Stimulated activated CD8-positive, alpha-beta memory T cell treated with anti-CD3 and anti-CD28 coated beads, Interleukin-12 subunit alpha, Interleukin-12 subunit beta, amount 100 ng/mL, for 24 hours (primary cell): ENCODE data around the gene COG5.

Experiments used
- DNase-seq: peaks from one replicate; pipeline ENCODE4 v3.0.0-alpha.2; 2020; ENCODE audit errors: extremely low read depth

COG5 gene

GRCh38 chr7:107394276-107394675 is 169.4 kb downstream of the COG5 start:
- no peak for DNase-seq

DNA sequence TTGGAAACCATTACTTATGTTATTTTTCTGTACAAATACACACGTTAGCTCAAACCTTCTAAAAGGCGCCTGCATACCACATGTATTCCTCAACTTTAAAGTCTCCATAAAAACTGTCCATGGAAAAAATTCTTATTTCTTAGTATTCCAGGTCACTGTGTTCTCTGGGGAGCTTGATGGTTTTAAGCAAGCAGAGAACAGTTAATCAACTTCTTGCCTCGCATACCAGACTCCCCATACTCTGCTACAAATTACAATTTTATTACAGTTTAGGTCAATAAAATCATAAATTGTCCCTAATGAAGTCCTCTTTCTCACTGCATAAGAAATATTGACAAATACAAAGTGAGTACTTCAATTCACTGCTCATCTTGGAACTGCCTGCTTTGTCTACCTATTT is 170.9 kb downstream of the COG5 start:
- DNase-seq, result no peak

GRCh38 chr7:107390916-107391315 is 172.8 kb downstream of the COG5 start:
- no peak for DNase-seq

- no peak for DNase-seq
These were observed 175.1 kb downstream of the COG5 start for GRCh38 chr7:107388604-107389003.

DNA sequence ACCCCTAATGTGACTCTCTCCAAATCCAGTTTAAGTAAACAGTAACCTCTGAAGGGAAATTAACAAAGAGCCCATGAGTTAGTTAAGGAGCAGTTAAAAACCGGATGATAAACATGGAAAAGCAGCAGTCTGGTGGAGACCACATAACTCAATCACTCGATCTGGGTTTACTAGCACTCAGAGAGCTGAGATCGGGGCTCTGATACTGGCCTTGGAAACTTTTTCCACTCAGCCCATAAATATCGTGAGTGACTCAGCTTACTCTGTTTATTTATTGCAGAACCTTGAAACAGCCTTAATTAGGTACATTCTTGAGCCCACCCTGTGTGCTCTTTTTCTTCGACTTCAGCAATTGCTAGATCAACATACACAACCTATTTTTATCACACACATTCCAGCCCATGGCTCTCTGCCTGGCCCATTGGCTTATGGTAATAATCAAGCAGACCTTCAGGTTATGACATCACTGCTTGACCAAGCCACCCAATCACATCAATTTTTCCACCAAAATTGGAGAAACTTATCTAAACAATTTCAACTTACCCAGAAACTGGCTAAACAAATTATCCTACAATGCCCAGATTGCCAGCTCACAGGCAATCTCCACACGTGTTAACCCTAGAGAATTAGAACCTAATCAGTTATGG is 176.0 kb downstream of the COG5 start:
- DNase-seq, result no peak

DNA sequence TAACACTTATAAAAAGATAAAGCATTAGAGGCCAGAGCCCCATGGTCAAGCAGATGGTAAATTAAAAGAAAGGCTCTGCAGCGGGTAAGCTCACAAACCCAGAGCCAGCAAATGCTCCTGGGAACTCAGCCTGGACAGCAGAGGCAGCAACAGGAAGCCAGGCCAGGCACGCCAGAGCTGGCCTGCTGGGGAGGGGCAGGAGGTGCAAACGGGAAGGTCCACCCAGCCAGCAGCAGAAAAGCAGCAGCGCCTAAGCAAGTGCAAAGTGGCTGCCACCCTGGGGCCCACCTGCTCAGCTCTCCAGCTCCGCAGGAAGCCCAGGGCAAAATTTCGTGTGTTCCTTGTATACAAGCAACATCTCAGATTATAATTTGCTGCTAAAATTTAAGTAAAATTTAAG is 176.6 kb downstream of the COG5 start:
- no peak for DNase-seq

GRCh38 chr7:107386548-107387102 is 177.1 kb downstream of the COG5 start:
- no peak for DNase-seq

DNA sequence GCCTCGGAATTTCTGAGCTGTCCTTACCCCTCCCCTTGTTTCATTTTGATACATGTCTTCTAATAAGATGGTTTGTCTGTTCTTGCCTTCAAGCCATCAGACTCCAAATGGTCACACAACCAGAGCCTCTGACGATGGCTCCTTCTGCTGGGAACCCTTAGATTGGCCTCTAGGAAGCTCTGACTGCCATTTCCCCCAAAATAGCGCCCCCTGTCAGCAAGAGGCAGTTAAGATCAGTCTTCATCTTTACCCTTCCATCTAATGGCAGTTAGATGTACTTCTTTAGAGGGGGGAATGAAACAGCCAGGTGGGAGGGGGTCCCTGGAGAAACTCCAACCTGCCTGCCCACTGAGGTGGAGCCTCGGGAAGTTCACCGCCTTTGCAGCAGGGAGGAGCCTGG is 179.7 kb downstream of the COG5 start:
- no peak for DNase-seq

- DNase-seq, result no peak
These were observed 180.5 kb downstream of the COG5 start for GRCh38 chr7:107383203-107383602.

DNA sequence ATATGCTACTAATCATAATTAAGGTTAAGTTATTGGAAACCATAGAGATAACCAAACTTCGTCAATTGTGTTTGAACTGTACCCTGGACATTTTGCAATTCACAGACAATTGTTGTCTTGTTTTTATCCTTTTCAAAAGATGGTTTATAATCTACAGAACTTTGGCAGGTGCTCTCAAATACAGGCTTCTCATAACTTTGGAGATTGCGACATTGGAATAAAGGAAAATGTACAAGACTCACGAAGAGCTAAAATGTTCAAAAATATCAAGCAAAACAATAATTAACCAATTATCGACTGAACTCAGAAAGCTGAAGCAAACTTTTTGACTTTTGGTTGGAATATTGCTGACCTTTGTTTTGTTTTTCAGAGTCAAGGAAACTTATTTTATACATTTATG is 182.3 kb downstream of the COG5 start:
- DNase-seq, result no peak

- no peak for DNase-seq
These were observed 190.4 kb downstream of the COG5 start for GRCh38 chr7:107373354-107373753.

GRCh38 chr7:107372298-107372697 is 191.4 kb downstream of the COG5 start:
- DNase-seq, result no peak

DNA sequence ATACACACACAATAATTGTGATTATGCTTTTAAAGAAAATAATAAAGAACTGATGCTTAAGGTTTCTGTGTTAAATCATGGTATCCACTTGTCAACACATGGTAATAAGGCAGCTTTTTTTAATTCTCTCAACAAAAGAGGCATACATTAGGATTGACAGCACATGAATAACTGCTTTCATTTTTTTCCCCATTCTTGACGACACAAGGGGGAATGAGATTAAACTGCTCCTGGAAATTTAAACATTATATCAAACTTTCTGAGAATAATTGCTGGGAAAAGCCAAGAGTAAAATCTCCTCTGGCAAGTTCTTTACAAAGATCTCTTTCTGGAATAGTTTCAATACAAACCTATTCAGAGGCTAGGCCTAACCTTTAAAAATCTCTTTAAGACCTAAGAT is 192.9 kb downstream of the COG5 start:
- no peak for DNase-seq

GRCh38 chr7:107364787-107365186 is 198.9 kb downstream of the COG5 start:
- DNase-seq, result no peak

GRCh38 chr7:107359520-107360316 is 204.0 kb downstream of the COG5 start:
- DNase-seq, result no peak

GRCh38 chr7:107355616-107356015 is 208.1 kb downstream of the COG5 start:
- no peak for DNase-seq

GRCh38 chr7:107354640-107355039 is 209.1 kb downstream of the COG5 start:
- DNase-seq, result no peak

DNA sequence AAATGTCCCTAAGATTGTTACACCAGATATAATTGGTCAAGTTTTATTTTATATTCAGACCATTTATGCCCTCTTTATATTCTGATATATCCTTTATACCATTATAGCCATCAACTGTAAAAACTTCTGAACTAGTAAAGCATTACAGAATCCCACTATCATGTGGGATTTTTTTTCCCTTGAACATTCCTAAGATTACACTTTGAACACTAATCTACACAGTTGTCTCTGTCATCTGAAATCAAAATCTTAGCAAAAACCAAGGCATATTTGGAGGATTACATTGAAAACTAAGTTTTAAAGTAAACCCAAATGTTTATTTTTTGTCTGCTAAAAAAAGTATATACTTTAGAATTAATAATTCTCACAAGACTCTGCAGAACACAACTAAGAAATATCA is 210.0 kb downstream of the COG5 start:
- no peak for DNase-seq

DNA sequence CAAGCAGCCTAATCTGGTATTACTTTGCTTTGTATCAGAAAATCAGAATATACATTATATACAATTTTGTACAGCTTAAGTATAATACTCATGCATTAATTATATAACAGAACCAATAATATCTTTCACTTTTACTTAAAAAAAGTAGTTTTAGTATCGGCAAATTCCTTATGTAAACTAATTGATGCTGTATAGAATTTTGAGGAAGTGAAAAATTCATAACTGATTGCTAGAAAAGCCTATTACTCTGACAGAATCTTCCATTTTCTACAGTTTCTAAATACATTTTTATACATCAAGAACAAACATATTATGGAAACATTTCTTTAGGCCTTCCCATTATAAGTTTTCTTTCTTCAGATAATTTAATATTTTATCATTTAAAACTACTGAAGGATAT is 217.8 kb downstream of the COG5 start:
- no peak for DNase-seq

DNA sequence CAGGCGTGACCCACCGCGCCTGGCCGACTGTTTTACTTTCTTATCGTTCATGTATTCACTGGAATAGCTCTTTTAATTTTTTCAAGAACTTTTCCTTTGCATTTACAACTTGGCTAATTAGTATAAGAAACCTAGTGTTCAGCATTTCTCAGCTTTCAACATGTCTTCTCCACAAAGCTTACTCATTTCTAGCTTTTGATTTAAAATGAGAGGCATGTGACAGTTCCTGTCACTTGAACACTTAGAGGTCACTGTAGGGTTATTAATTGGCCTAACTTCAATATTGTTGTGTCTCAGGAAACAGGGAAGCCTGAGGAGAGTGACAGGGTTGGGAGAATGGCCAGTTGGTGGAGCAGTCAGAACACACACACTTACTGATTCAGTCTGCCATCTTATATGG is 218.9 kb downstream of the COG5 start:
- no peak for DNase-seq

DNA sequence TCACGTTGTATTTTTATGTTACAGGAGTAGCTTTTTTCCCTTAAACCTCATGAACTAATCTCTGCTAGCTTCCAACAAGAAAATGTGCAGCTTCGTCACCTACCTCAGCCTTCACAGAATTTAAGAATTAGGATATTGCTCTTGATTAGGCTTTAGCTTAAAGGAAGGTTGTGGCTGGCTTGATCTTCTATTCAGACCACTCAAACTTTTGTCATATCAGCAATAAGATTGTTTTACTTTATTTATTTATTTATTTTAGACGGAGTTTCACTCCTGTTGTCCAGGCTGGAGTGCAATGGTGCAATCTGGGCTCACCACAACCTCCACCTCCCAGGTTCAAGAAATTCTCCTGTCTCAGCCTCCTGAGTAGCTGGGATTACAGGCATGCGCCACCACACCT is 219.4 kb downstream of the COG5 start:
- DNase-seq, result no peak

DNA sequence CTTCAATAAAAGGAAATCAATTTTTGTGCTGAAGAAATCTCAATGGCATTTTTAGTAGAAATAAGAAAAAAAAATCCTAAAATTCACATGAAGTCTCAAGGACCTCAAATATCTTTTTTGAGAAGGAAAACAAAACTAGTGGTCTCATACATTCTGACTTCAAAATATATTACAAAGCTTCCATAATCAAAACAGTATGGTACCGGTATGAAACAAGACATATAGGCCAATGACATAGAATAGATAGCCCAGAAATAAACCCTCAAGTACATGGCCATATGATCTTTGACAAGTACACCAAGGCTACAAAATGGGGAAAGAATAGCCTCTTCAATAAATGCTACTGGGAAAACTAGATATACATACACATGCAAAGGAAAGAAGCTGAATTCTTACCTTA is 225.6 kb downstream of the COG5 start:
- DNase-seq, result no peak
